ENCODE measurements around the gene UBA52. TPM values are rescaled to one million over a fixed set of nuclear protein-coding genes. Genes with fewer than 3 reads are reported as not detected.

Gene UBA52
- total and polyA plus RNA-seq, 2 of the 13 experiments (the other 11 are each of a cell fraction or from before 2014, with no cell fraction given), result 959 to 1,782 TPM

DNA sequence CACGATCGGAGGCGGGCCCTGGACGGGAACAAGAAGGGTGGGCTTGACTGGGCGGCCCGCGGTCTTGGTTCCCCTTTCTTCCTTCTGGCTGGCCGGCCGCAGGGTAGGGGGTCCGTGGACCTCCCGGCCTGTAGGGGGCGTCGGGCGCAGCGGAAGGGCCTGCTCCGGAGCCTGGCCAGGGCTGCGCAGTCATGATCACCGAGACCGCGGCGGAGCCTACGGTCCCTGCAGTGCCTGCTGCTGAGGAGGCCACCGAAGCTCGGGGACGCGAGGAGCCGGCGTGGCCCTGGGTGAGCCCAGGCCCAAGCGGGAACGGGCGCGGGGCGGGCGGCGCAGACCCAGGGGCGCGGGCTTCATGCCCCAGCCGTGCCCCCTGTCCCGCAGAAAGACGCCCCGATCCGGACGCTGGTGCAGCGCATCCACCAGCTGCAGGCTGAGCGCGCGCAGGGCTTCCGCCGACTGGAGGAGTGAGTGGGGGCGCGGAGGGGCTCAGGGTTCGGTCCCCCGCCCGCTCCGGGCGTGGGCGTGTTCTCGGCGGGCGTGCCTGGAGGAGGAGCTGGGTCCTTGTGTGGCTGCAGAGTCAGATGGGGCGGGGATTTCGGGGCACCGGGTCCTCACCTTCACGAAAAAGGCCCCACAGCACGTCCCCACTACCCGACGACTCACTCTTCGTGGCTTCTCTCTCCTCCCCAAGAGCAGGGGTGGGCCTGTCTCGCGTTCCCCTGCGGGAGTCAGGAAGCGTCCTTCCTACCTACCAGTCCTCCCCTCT lies 17.1 kb downstream of the UBA52 start, which contains the start of gene REX1BD (continued):
- TF ChIP-seq, protein P1, sequence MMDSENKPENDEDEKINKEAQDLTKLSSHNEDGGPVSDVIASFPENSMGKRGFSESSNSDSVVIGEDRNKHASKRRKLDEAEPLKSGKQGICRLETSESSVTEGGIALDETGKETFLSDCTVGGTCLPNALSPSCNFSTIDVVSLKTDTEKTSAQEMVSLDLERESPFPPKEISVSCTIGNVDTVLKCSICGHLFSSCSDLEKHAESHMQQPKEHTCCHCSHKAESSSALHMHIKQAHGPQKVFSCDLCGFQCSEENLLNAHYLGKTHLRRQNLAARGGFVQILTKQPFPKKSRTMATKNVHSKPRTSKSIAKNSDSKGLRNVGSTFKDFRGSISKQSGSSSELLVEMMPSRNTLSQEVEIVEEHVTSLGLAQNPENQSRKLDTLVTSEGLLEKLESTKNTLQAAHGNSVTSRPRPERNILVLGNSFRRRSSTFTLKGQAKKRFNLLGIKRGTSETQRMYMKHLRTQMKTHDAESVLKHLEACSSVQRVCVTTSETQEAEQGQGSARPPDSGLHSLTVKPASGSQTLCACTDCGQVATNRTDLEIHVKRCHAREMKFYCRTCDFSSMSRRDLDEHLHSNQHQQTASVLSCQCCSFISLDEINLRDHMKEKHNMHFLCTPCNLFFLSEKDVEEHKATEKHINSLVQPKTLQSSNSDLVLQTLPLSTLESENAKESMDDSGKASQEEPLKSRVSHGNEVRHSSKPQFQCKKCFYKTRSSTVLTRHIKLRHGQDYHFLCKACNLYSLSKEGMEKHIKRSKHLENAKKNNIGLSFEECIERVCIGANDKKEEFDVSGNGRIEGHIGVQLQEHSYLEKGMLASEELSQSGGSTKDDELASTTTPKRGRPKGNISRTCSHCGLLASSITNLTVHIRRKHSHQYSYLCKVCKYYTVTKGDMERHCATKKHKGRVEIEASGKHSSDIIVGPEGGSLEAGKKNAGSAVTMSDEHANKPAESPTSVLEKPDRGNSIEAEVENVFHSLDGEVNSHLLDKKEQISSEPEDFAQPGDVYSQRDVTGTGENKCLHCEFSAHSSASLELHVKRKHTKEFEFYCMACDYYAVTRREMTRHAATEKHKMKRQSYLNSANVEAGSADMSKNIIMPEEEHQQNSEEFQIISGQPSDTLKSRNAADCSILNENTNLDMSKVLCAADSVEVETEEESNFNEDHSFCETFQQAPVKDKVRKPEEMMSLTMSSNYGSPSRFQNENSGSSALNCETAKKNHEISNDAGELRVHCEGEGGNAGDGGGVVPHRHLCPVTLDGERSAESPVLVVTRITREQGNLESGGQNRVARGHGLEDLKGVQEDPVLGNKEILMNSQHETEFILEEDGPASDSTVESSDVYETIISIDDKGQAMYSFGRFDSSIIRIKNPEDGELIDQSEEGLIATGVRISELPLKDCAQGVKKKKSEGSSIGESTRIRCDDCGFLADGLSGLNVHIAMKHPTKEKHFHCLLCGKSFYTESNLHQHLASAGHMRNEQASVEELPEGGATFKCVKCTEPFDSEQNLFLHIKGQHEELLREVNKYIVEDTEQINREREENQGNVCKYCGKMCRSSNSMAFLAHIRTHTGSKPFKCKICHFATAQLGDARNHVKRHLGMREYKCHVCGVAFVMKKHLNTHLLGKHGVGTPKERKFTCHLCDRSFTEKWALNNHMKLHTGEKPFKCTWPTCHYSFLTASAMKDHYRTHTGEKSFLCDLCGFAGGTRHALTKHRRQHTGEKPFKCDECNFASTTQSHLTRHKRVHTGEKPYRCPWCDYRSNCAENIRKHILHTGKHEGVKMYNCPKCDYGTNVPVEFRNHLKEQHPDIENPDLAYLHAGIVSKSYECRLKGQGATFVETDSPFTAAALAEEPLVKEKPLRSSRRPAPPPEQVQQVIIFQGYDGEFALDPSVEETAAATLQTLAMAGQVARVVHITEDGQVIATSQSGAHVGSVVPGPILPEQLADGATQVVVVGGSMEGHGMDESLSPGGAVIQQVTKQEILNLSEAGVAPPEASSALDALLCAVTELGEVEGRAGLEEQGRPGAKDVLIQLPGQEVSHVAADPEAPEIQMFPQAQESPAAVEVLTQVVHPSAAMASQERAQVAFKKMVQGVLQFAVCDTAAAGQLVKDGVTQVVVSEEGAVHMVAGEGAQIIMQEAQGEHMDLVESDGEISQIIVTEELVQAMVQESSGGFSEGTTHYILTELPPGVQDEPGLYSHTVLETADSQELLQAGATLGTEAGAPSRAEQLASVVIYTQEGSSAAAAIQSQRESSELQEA (CRISPR knock-in tag; IDR thresholded peaks at IDR 0.05; ENCODE audit: not compliant biosample characterization), result no peak
- TF ChIP-seq, protein P2, sequence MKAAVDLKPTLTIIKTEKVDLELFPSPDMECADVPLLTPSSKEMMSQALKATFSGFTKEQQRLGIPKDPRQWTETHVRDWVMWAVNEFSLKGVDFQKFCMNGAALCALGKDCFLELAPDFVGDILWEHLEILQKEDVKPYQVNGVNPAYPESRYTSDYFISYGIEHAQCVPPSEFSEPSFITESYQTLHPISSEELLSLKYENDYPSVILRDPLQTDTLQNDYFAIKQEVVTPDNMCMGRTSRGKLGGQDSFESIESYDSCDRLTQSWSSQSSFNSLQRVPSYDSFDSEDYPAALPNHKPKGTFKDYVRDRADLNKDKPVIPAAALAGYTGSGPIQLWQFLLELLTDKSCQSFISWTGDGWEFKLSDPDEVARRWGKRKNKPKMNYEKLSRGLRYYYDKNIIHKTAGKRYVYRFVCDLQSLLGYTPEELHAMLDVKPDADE (CRISPR knock-in tag; IDR thresholded peaks at IDR 0.05), result no peak; the same call in 1 of the 2 replicates
- no peak for TF ChIP-seq ZSCAN25 (CRISPR knock-in tag; IDR thresholded peaks at IDR 0.05)
- no peak for TF ChIP-seq ZNF672 (CRISPR knock-in tag; IDR thresholded peaks at IDR 0.05)
- no peak for TF ChIP-seq SNRNP70 (IDR thresholded peaks at IDR 0.05; ENCODE audit: low read depth, low read length)
- TF ChIP-seq AGO1 (IDR thresholded peaks at IDR 0.05; ENCODE audit: low read depth, low read length, poor library complexity, severe bottlenecking), result peak; percentile 96
- TF ChIP-seq, protein P3, sequence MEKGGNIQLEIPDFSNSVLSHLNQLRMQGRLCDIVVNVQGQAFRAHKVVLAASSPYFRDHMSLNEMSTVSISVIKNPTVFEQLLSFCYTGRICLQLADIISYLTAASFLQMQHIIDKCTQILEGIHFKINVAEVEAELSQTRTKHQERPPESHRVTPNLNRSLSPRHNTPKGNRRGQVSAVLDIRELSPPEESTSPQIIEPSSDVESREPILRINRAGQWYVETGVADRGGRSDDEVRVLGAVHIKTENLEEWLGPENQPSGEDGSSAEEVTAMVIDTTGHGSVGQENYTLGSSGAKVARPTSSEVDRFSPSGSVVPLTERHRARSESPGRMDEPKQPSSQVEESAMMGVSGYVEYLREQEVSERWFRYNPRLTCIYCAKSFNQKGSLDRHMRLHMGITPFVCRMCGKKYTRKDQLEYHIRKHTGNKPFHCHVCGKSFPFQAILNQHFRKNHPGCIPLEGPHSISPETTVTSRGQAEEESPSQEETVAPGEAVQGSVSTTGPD (CRISPR knock-in tag; IDR thresholded peaks at IDR 0.05), result no peak
- peak; percentile 82 for TF ChIP-seq HDAC1 (CRISPR knock-in tag; IDR thresholded peaks at IDR 0.05)
- TF ChIP-seq, protein P4, sequence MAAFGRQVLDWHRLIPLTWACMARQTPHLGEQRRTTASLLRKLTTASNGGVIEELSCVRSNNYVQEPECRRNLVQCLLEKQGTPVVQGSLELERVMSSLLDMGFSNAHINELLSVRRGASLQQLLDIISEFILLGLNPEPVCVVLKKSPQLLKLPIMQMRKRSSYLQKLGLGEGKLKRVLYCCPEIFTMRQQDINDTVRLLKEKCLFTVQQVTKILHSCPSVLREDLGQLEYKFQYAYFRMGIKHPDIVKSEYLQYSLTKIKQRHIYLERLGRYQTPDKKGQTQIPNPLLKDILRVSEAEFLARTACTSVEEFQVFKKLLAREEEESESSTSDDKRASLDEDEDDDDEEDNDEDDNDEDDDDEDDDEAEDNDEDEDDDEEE (CRISPR knock-in tag; IDR thresholded peaks at IDR 0.05), result no peak; the same call in 1 of the 2 replicates
- 0 out of 2 replicates have a peak, but pooled peaks have one; percentile 46 for TF ChIP-seq ZNF773 (CRISPR knock-in tag; IDR thresholded peaks at IDR 0.05; ENCODE audit: borderline replicate concordance)
- TF ChIP-seq HNF4A (CRISPR knock-in tag; IDR thresholded peaks at IDR 0.05), result peak; percentile 28; the same call in 1 of the 2 replicates
- TF ChIP-seq, protein P5, sequence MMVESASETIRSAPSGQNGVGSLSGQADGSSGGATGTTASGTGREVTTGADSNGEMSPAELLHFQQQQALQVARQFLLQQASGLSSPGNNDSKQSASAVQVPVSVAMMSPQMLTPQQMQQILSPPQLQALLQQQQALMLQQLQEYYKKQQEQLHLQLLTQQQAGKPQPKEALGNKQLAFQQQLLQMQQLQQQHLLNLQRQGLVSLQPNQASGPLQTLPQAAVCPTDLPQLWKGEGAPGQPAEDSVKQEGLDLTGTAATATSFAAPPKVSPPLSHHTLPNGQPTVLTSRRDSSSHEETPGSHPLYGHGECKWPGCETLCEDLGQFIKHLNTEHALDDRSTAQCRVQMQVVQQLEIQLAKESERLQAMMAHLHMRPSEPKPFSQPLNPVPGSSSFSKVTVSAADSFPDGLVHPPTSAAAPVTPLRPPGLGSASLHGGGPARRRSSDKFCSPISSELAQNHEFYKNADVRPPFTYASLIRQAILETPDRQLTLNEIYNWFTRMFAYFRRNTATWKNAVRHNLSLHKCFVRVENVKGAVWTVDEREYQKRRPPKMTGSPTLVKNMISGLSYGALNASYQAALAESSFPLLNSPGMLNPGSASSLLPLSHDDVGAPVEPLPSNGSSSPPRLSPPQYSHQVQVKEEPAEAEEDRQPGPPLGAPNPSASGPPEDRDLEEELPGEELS (CRISPR knock-in tag; IDR thresholded peaks at IDR 0.05), result peak; percentile 45
- TF ChIP-seq ZNF205 (CRISPR knock-in tag; IDR thresholded peaks at IDR 0.05), result 0 out of 2 replicates have a peak, but pooled peaks have one; percentile 43
- peak; percentile 65; the same call in 1 of the 2 replicates for TF ChIP-seq ZNF747 (CRISPR knock-in tag; IDR thresholded peaks at IDR 0.05; ENCODE audit: borderline replicate concordance)
